HG03097 (cell line): Measurements from ENCODE around the gene PRPSAP1.

ENCODE experiments used
- ATAC-seq: cut with Tn5 transposase; IDR thresholded peaks from one replicate; pipeline ENCODE4 v1.9.1; 2021; ENCODE audit not compliant: unreplicated experiment, low FRiP score

The PRPSAP1 gene

GRCh38 chr17:76383546-76384221 lies 30.0 kb upstream of the PRPSAP1 start:
- no peak for ATAC-seq

GRCh38 chr17:76382803-76383545 lies 29.3 kb upstream of the PRPSAP1 start:
- ATAC-seq = no peak

- no peak for ATAC-seq
Observed at GRCh38 chr17:76382351-76382802, 28.7 kb upstream of the PRPSAP1 start.

- no peak for ATAC-seq
Observed at GRCh38 chr17:76381633-76382350, 28.1 kb upstream of the PRPSAP1 start.

GRCh38 chr17:76379646-76380376 lies 26.1 kb upstream of the PRPSAP1 start:
- ATAC-seq = no peak

GRCh38 chr17:76379275-76379641 lies 25.5 kb upstream of the PRPSAP1 start:
- ATAC-seq = no peak

- ATAC-seq = no peak
Observed at GRCh38 chr17:76378548-76379274, 25.0 kb upstream of the PRPSAP1 start.

- no peak for ATAC-seq
Observed at GRCh38 chr17:76376318-76377133, 22.8 kb upstream of the PRPSAP1 start.

GRCh38 chr17:76371656-76372628 lies 18.2 kb upstream of the PRPSAP1 start:
- ATAC-seq = no peak

- no peak for ATAC-seq
Observed at GRCh38 chr17:76370261-76370993, 16.7 kb upstream of the PRPSAP1 start.

- no peak for ATAC-seq
Observed at GRCh38 chr17:76369804-76370203, 16.1 kb upstream of the PRPSAP1 start.

GRCh38 chr17:76369379-76369778 lies 15.7 kb upstream of the PRPSAP1 start:
- ATAC-seq = no peak

GRCh38 chr17:76368545-76368944 lies 14.8 kb upstream of the PRPSAP1 start:
- ATAC-seq = no peak

GRCh38 chr17:76367642-76368041 lies 13.9 kb upstream of the PRPSAP1 start:
- no peak for ATAC-seq

- ATAC-seq = no peak
Observed at GRCh38 chr17:76366247-76366646, 12.5 kb upstream of the PRPSAP1 start.

GRCh38 chr17:76365256-76365903 lies 11.7 kb upstream of the PRPSAP1 start:
- no peak for ATAC-seq
